HG03460 (cell line): ENCODE results near the gene TADA2B.
"Not testable (repeated sequence)": the region's sequence is repeated elsewhere in the genome, so short reads cannot be mapped to it uniquely, and the experiment has no call there.

Source experiments
- ATAC-seq: cut with Tn5 transposase; IDR thresholded peaks from one replicate; pipeline ENCODE4 v1.9.1; 2021; ENCODE audit not compliant: unreplicated experiment

Gene TADA2B

DNA sequence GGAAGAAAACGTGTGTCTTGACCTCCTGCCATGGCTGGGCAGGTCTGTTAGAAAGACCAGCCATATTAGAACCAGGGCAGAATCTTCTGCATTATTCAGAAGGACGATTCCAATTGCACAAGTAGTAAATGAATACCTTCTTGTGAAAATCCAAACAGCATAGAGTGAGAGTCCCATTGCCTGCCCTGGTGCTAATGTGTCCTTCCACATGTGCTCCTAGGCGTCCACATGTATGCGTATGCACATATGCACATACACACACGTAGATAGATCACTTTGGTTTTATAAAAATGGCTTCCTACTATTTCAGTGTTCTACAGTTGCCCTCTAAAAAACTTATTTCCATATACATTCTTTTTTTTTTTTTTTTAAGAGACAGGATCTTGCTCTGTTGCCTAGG is 34.9 kb downstream of the TADA2B start:
- ATAC-seq, result no peak

DNA sequence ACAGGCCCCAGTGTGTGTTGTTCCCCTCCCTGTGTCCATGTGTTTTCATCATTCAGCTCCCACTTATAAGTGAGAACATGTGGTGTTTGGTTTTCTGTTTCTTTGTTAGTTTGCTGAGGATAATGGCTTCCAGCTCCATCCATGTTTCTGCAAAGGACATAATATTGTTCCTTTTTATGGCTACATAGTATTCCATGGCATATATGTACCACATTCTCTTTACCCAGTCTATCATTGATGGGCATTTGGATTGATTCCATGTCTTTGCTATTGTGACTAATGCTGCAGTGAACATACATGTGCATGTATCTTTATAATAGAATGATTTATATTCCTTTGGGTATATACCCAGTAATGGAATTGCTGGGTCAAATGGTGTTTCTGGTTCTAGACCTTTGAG is 36.3 kb downstream of the TADA2B start:
- not testable (repeated sequence) for ATAC-seq

DNA sequence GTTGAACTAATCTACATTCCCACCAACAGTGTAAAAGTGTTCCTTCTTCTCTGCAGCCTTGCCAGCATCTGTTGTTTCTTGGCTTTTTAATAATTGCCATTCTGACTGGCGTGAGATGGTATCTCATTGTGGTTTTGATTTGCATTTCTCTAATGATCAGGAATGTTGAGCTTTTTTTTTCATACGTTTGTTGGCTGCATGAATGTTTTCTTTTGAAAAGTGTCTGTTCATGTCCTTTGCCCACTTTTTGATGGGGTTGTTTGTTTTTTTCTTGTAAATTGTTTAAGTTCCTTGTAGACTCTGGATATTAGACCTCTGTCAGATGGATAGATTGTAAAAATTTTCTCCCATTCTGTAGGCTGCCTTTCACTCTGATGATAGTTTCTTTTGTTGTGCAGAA is 36.7 kb downstream of the TADA2B start:
- not testable (repeated sequence) for ATAC-seq

DNA sequence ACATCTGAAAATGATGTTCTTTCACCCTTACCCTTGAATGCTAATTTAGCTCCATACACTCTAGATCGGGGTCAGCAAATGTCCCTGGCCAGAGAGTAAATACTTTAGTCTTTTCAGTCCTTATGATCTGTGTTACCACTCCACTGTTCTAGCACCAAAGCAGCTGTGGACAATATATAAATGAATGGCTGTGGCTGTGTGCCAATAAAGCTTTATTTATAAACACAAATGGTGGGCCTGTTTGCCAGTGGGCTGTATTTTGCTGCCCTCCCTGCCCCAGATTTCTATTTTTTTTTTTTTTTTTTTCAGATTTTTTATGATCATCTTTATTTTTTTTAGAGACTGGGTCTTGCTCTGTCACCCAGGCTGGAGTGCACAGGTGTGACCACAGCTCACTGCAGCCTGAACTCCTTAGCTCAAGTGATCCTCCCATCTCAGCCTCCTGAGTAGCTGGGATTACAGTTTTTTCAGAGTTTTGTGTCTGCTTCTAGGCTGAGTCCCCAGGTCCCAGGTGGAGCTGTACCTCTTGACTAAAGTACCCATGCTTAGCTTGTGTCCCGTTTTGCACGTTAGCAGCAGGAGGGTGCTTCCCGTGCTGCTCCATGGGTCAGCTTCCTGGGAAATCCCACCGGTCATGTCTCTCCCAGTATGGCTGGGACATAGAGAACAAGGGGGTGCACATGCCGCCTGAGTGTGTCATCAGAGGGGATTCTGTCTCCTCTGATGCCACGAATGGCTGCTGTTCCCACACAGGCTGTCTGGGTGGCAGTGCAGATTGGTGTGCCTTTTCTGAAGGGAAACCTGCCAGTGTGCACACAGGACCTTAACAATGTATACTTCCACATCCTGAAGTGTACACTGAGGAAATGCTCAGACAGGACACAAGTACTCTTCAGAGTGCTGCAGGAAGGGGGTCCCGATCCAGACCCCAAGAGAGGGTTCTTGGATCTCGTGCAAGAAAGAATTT is 40.7 kb downstream of the TADA2B start:
- no peak for ATAC-seq

DNA sequence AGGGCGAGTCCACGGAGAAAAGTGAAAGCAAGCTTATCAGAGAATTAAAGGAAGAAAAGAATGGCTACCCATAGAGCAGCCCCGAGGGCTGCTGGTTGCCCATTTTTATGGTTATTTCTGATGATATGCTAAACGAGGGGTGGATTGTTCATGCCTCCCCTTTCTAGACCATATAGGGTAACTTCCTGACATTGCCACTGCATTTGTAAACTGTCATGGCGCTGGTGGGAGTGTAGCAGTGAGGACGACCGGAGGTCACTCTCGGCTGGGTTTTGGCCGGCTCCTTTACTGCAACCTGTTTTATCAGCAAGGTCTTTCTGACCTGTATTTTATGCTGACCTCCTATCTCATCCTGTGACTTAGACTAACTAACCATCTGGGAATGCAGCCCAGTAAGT is 41.4 kb downstream of the TADA2B start:
- ATAC-seq, result not testable (repeated sequence)

DNA sequence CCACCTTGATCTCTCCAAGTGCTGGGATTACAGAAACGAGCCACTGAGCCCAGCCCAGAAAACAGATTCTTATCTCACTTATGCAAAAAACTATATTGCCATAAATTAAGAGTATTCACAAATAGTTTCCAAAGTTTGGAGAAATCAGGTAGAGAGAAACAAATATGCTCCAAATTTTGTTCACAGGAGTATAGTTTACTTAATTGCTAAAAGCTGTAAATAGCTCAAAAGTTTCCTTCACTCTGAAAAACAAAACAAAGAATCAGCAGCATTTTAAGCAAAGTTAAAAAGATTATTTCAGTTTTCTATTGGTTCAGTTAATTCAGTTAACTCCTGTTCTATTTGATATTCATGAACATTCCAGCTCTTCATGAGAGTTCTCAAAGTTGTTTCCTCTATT is 43.2 kb downstream of the TADA2B start:
- no peak for ATAC-seq

DNA sequence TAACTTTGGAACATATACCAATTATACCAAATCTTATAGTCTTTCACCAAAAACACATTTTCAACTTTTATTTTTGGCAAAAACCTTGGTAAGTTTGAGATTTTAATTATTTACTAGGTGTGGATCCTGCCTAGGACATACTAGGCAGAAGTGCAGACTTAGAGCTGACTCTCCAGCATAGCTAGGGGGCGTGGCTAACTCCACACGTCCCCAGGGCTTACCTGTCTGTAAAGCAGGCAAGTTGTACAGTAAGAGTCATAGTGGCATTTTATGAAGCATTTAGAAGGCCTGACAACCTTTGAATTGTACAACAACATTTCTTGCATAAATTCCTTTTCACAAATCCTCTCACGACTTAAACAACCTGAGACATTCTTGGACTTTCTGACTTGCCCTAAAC is 43.9 kb downstream of the TADA2B start:
- ATAC-seq, result no peak

DNA sequence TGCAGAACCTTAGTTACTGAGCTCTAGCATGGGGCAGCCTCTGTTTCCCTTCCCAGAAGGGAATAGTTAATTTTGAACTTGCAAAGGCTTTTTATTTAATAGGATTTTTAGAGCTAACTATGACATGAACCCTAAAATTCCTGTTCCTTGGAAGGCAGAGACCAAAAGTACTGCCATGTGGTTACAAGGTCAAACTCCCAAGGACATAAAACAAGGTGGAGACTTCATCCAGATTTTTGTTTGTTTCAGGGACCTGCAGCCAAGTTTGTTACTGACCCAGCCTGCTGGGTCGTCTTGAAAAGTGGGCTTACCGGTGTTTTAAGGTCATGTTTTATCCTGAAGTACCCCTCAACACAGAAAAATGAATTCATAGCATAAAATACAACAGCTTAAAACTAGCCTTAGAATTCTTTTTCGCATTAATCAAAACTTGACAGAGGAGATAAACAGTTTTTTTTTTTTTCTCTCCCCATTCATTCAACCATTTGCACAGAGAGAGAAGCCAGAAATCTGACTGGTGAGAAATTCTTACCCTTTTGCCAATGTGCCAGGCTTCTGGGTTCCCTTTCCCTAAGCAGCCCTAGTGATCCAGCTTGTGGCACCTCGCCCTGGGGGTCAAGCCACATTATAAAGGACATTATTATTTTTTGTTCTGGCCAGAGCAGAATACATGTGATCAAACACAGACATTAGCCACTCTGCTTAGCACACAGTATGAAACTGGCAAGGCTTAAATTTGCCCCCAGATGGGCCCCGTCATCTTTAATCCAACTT is 46.2 kb downstream of the TADA2B start:
- ATAC-seq, result no peak

DNA sequence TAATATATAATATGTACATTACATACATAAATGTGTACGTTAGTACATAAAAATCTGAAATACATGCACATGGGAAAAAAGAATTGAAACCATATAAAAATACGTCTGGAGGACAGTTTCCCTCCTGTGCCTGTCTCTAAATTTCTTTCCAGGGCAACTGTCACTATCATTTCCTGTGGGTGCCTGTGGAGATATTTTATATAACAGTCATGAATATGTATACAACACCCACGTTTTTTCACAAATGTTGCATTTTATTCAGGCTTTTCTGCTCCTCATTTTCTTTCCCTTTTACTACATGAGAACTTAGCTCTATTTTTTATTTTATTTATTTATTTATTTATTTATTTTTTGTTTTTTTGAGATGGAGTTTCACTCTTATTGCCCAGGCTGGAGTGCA is 48.9 kb downstream of the TADA2B start:
- no peak for ATAC-seq

DNA sequence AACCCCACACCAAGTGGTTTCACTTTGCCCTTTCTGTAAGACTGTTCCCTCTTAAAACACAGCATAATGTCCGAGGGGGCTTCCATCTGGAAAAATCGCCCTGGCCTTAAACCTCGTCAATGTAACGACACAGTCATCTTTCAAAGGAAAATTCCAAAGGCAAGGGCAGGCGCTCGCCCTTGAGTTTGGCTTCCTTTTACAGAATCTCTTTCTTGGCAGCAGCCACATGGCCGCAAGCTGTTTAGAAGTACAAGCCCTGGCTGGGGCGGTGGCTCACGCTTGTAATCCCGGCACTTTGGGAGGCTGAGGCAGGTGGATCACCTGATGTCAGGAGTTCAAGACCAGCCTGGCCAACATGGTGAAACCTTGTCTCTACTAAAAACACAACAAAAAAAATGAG is 51.7 kb downstream of the TADA2B start:
- no peak for ATAC-seq

DNA sequence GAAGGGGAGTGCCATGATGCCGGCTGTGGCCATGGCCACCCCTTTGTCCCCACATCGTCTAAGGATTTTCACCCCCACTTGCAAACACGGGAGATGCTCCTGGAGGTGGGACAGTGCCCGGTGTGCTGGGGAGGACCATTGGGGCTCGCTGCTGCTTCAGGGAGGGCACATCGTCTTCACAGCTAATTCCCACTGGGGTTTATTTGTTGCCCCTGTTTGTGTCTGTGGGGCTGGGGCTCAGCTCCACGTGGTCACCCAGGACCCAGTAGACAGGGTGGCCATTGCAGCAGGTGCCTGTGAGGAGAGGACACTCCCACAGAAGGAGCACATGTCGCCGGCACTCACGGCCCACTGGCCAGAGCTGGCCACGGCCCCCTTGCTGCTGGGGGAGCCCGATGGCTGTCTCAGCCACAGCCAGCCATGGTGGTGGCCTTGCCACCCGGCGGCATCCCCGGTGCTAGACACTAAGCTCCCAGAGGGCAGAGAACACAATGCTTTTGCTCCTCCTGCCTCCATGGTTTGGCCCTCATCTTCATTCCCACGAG is 52.5 kb downstream of the TADA2B start:
- ATAC-seq, result no peak

DNA sequence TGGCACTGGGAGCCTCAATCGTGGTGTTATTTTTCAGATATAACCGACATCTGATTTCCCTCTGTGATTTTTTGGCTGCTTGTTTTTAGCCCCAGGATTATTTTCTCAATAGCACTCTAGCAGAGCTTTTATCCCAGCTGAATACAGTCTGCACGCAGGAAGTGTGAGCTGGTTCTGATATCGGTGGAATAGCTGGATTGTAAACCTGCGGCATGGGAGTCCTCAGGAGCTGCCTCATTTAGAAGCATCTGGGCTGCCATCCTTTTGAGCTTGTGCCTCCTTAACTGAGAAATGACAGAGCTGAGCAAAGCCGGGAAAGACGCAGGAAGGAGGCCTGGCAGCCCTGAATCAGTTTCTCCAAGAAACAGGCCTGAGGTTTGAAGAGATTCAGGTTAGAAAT is 53.1 kb downstream of the TADA2B start:
- ATAC-seq, result no peak

DNA sequence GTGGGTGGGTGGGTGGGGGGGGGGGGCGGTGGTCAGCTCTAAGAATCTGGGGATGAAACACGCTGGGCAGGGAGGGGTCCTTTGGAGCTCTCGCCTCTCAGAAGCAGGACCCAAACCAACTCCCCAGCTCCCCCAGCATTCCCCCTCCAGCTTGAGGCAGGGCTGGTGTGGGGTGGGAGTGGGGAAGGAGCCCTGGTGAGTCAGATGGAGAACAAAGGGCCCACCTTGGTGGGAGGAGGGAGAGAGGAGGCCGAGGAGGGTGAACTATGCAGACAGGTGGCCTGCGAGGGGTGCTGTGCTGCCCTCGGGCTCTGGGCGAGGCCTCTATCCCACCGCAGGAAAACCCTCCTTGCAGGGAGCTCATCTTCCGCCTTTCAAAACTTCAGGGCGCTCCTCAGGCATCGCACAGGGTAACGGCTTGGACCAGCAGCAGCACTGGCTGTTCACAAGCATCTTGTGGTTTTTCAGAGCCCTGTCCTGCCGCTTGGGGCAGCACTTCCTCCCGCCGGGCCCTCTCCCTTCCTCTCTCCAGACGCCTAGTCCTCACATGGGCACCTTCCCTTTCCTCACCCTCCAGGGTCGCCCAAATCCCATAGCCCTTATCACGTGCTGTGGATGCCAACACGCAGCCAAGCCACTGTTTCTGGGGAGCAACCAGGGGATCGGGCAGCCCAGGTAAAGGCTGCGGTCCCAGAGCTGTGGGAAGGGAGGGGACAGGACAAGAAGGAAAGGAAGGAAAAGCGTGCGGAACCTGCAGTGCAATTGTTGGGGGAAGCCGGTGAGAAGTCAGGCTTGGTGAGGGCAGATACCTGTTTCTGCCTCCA is 58.7 kb downstream of the TADA2B start:
- peak; percentile 73 for ATAC-seq

DNA sequence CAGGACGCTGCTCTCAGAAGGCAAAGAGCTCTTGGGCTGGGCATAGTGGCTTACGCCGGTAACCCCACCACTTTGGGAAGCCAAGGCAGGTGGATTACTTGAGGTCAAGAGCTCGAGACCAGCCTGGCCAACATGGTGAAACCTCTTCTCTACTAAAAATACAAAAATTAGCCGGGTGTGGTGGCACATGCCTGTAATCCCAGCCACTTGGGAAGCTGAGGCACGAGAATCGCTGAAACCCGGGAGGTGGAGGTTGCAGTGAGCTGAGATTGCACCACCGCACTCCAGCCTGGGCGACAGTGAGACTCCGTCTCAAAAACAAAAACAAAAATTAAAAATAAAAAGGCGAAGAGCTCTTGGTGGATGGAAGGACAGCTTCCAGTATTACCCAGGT is 59.3 kb downstream of the TADA2B start:
- not testable (repeated sequence) for ATAC-seq

DNA sequence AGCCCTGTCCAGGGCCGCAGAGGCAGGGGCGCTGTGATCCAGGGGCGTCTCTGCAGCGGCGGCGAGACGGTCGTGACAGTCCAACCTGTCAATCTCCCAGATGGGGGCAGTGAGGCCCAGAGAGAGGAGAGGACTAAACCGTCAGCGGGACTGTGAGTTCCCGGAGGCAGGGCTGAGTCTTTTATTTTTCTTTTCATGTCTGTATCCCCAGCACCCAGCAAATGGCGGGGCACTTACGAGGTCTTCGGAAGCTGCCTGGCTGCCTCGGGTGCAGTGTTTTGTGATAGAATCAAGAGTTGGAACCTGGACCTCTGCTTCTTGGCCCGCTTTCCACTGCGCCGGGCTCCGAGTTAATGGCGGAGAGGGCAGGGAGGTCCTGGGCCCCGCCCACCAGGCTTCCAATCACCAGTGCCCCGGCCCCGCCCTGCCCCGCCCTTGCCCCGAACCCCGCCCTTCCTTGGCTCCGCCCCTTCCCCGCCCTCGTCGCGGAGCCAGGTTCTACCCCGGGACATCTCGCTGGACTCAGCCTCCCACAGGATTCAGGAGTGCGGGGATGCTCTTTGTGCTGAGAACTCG is 59.9 kb downstream of the TADA2B start:
- ATAC-seq, result peak; percentile 78

DNA sequence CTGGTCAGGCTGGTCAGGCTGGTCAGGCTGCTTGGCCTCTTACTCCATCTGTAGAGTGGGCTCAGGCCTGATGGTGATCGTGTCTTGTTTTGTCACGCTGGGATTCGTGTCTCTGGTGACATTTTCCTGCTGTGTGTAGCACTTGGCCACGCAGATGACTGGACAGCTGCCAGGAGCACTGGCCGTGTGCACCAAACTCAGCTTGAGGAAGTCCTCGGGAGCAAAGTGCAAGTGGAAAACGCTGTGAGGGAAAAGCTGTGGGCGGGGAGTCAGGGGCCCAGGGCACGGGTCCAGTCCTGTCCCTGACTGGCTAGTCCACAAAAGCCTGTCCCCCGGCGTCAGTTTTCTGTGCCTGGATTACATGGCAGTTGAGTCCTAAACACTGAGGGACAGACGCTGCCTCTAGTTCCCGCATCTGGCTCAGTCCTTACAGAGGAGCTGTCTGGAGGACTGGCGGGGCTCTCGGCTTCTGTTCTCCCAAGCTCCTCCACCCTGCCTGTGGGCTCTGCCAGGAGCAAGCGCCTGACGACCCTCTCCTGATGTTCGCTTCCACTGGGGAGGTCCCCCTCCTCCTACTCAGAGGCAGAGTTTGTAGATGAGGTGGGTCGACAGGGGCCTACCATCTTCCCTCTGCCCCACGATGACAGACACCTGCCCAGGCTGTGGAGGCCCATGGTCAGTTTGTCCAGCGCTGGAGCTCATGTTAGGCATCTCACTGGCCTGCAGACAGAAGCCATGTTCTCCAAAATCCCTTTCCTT is 60.6 kb downstream of the TADA2B start:
- no peak for ATAC-seq

DNA sequence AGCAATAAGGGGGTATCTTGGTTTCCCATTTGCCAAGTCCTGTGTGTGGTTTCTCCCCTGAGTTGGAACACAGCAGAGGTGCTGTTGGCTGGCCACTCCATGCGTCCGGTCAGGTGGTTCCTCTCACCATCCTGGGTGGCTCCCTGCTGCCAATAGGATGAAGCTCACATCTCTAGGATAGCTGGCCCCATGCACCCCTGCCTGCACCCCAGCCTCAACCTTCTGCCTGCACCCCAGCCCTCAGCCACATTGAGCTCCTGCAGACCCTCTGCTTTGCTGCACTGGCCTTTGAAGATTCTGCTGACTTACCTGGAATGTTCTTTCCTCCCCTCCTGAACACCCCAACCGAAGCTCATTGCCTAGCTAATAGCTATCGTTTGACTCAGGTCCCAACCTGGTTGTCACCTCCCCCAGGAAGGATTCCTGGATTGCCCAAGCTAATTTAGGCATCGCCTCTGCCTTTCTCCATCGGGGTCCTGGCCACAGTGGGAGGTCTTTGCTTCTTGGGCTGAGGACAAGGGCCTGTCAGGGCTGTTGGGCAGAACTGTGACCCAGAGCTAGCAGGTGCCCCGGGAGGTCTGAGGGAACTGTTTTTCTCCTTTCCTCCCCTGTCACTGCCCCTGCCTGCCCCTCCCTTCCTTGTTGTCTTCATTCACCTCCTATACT is 61.3 kb downstream of the TADA2B start:
- ATAC-seq, result no peak

DNA sequence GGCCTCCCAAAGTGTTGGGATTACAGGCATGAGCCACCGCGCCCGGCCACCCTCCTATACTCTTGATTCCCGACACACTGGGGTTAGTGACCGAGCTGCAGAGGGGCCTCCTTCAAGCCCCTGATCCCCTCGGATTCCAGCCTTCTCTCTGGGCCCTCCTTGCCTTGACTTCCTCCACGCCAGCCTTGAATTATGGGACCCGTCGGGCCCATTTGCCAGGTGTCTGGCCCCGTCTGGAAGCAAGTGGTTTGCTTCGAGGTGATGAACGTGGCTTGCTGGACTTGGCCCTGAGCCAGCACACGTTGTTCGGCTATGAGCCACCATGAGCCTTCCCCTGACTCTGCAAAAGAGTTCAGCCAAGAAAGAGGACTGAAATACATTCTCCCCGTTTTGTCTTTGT is 62.1 kb downstream of the TADA2B start:
- ATAC-seq, result no peak

DNA sequence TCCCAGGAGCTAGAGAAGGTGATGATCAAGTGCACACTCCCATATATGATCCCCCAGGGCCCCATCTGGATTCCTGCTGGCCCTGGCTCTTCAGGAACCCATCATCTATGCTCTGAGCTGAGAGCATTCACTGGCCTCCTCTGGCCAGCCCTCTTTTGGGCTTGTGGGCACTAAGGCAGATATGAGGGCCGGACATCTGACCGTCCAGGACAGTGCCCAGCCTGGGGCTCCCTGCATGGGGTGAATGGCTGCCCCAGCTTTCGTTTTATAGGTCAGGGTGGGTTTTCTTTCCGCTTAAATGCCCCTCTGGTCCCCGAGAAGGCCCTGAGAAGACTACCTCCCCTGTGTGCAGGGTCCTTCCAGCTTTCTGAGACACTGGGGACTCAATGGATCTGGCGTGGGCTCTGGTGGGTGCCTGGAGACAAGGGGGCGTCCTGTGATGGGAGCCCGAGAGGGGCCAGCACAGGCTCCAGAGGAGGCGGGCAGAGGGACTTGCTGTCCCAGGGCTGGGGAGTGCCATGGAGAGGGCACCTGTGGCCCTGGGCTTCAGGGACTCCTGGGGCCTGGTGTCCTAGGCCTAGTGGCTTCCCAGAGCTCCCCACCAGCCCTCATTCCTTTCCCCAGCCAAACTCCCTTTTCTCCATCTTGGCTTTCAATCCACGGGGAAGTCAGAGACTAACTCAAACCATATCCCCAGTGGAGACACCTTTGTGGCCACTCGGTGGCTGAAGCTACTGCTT is 64.2 kb downstream of the TADA2B start:
- no peak for ATAC-seq
